Nucleus accumbens (tissue), 56 donors: ENCODE results near the gene SNAPC2.
"Not testable (repeated sequence)": the region's sequence is repeated elsewhere in the genome, so short reads cannot be mapped to it uniquely, and the experiment has no call there.

ENCODE experiments used
- DNase-seq, 56 donors: peaks; one replicate each; lab custom pipeline; 2025; lab: John Stamatoyannopoulos, UW

Gene SNAPC2

DNA sequence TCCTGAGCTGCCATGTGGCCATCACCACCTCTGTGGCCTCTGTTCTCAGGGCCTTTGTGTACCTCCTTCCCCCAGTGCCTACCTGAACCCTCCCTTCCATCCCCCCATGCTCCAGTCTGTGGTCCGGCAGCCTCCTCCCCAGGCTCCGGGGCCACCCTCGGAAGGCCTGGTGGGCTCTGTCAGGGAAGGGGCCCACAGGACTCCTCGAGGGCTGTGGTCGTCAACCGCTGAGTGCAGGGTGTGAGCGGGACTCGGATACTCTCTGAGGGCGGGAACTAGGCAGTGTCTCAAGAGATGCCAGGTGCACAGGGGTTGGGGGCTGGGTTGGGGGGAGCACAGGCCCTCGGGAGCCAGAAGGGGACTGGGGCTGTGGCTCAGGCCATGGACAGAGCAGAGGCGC, 12.6 kb upstream of the SNAPC2 start:
- DNase-seq, result no peak

DNA sequence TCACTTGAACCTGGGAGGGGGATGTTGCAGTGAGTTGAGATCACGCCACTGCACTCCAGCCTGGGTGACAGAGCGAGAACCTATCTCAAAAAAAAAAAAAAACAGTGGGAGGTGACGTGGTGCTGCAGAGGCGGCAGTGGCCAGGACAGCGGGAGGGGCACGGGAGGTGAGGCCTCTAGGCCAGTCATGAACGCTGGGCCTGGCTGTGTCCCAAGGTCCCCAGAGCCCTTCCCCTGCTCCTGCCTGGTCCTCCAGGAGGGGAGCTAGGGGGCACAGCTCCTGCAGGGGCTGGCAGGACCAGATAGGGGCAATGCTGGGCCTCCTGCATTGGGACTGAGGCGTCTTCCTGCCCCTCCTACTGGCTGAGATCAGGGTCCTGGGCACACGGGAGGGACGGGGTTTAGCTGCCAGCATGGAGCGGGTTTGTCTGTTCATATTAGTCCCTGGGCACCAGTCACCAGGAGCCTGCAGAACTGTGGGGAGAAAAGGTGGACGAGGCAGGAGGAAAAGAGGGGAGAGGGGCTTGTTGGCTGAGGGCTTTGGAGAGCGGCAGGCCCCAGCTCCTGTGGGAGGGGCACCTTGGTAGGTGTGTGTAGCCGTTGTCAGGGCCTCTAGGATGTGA, 11.9 kb upstream of the SNAPC2 start:
- DNase-seq, result no peak

DNA sequence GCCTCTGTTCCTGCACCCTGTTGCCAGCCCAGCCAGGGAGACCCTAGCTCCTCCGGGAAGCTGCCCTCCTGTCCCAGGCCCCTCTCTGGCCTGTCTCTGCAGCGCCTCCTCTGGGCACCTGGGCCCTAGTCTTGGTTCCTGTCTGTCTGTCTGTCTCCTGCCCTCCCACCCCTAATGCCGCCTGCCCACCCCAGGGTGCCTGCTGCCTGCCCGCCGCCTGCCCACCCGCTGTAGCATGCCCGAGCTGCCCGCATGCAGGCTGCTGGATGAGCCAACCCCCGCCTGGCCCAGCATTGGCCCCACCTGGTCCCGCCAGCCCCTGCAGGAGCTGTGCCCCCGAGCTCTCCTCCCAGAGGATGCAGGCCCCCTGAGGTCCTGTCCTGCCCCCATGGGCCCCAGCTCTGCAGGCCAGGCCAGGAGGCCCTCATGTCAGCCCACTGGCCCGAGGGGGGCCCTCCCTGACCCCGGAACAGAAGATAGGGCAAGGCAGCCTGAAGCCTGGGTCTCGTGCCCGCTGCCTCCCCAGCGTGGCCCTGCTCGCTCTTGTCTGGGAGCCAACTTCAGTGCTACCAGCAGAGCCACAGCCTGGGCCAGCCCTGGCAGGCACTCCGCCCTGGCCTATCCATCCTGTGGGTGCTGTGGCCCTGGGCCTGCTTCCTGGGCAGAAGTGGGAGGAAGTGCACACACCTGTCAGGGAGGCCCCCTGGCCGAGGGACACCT, 11.2 kb upstream of the SNAPC2 start:
- DNase-seq, result no peak

DNA sequence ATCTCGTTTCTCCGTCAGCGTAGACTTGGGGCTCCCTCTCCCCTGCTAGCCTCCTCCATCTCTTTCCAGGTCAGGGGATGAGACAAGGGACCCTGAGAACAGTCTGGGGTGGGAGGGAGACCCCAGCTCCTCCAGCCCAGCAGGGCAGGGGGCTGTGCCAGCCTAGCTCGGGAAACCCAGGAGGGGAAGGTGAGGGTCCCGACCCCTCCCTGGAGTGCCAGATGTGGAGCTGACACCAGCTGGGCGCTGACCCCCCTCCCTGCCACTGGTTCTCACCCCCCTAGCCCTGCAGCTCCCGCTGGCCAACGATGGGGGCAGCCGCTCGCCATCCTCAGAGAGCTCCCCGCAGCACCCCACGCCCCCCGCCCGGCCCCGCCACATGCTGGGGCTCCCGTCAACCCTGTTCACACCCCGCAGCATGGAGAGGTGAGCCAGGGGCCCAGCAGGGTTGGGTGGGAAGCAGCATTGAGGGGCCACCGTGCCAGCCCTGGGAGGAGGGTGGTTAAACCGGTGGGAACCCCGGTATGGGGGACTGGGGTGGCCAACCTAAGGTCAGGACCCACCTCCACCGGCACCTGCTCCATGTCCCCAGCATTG, 10.6 kb upstream of the SNAPC2 start:
- no peak for DNase-seq

DNA sequence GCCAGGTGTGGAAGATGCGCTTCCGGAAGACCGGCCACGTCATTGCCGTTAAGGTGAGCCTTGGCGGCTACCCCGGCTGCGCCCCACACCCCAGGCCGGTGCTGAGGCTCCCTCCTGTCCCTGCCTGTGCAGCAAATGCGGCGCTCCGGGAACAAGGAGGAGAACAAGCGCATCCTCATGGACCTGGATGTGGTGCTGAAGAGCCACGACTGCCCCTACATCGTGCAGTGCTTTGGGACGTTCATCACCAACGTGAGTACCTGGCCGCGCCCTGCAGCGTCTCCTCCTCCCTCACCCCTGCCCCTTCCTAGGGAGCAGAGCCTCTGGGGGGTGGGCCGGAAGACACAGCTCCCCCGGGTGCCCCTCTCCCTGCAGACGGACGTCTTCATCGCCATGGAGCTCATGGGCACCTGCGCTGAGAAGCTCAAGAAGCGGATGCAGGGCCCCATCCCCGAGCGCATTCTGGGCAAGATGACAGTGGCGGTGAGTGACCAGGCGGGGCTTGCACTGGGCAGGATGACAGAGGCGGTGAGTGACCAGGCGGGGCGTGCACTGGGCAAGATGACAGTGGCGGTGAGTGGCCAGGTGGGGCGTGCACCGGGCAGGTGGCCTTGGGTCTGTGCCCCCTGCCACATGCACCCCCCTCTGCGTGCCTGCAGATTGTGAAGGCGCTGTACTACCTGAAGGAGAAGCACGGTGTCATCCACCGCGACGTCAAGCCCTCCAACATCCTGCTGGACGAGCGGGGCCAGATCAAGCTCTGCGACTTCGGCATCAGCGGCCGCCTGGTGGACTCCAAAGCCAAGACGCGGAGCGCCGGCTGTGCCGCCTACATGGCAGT, 9.6 kb upstream of the SNAPC2 start:
- DNase-seq, result no peak

DNA sequence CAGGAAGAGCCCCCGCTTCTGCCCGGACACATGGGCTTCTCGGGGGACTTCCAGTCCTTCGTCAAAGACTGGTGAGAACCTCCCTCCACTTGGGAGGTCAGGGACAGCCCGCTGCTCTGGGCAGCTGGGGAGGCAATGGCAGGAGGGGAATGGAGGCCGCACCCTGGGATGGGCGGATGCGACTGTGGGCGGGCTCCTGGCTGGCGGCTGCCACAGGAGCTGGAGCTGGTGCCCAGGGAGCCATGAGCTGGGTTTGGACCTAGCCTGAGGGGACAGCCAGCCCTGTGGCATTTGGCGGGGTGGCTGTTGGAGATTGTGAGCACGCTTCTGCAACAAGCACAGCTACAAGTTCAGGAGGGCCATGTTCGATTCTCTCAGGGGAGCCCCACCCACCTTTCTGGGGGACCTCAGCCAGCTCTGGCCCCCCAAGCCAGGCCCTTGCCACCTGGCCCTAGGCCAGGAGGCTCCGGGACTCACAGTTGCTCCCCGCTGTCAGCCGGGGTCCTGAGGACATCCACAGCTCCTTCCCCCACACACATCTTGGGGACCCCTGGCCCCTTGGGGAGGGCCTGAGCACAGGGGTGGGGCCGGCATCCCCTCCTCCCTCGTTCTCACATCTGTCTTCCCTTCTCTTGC, 8.5 kb upstream of the SNAPC2 start:
- no peak for DNase-seq

DNA sequence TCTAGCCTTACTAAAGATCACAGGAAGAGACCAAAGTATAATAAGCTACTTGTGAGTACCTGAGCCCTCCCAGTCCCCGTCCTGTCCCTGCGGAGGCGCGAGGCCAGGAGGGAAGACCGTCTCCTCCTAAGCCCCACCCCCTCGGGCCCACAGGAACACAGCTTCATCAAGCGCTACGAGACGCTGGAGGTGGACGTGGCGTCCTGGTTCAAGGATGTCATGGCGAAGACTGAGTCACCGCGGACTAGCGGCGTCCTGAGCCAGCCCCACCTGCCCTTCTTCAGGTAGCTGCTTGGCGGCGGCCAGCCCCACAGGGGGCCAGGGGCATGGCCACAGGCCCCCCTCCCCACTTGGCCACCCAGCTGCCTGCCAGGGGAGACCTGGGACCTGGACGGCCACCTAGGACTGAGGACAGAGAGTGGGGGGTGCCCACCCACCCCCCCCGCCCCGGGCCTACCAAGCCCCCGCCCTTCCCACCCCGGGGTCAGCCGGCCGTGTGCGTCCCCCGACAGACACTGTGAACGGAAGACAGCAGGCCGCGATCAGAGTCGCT, 7.9 kb upstream of the SNAPC2 start:
- no peak for DNase-seq

DNA sequence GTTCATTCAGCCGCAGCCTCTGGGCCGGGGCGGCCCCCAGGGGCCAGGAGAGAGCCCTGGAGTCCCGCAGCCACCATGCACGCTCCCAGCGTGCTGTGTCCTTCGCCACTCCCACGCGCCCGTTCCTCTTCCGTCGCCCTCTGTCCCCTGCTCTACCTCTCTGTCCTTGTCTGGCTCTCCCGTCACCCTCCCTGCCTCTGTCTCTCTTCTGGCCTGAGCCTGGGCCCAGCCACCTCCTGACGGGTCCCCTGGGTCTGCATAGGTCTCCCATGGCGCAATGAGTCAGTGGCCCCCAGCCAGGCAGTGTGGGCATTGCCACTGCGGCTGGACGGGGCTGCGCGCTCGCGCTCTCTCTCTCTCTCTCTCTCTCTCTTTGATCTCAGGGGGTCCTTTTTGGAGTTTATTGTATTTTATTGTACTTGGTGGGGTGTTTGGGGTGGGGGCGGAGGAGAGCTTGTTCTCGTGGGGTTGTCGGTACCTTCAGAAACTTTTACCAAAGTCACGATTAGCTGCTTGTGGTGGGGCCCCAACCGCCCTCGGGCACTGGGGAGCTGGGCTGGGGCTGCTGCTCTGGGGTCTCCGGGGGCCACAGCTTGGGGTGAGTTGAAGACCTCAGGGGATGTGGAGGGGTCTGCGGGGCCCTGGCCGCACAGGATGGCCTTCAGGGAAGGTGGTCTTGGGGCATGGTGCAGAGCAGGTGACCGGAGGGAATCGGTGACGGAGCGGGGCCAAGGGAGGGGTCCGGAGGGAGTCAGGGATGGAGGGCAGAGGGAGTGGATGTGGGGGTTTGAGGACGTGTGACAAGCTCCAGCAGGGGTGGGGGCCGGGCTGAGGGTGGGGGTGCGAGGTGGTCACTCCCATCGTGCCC, 7.2 kb upstream of the SNAPC2 start:
- no peak for DNase-seq

DNA sequence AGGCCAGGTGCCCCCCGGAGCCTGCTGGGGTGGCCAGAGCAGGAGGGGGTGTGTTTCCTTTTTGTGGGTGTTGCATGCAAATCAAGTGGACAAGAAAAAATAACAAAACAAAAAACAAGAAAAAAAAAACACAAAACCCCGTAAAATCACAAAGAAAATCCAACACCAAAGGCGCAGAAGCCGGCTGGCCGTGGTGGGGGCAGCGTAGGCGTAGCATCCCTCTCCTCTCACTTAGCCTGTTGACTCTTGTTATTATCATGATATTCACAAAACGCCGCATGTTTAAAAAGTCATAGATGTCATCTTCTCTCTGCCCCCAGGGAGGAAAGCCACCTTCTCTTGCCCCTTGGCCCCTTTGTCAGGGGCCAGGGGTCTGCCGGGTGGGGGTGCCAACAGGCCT, 6.5 kb upstream of the SNAPC2 start:
- no peak for DNase-seq

DNA sequence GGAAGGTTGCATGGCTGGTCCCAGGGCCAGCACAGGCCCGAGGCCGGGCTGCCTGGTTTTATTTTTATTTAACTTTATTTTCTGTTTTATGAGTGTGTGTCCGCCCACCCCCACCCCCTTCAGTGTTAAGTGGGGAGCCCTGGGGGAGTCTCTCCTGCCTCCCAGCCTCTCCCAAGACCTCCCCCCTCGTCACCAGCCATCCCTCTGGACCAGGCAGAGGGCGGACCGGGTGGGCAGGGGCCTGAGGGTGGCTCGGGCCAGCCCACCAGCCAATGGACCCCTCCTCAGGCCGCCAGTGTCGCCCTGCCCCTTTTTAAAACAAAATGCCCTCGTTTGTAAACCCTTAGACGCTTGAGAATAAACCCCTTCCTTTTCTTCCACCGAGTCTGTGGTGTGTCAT, 6.0 kb upstream of the SNAPC2 start:
- DNase-seq, result no peak

DNA sequence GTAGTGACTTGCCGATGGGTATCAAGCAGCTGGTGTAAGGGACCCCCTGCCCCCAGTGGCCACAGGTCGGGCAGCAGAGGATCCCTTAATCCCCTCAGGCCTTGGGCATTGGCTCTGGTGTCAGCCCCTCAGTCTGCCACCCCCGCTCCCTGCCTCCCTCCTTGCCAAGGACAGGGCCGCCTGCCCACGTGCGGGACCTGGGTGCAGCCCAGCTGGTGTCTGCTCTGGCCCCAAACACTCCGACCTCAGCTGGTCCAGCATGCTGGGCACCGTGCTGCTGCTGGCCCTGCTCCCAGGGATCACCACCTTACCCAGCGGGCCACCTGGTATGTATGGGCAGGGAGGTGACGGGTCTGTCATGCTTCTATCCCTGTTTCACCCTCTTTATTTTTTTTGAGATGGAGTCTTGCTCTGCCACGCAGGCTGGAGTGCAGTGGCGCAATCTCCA, 5.5 kb upstream of the SNAPC2 start, which contains the start of gene TGFBR3L:
Gene TGFBR3L, plus strand, starts transcription at position 233 of the 448 bp plus-strand sequence.
- DNase-seq, result no peak

DNA sequence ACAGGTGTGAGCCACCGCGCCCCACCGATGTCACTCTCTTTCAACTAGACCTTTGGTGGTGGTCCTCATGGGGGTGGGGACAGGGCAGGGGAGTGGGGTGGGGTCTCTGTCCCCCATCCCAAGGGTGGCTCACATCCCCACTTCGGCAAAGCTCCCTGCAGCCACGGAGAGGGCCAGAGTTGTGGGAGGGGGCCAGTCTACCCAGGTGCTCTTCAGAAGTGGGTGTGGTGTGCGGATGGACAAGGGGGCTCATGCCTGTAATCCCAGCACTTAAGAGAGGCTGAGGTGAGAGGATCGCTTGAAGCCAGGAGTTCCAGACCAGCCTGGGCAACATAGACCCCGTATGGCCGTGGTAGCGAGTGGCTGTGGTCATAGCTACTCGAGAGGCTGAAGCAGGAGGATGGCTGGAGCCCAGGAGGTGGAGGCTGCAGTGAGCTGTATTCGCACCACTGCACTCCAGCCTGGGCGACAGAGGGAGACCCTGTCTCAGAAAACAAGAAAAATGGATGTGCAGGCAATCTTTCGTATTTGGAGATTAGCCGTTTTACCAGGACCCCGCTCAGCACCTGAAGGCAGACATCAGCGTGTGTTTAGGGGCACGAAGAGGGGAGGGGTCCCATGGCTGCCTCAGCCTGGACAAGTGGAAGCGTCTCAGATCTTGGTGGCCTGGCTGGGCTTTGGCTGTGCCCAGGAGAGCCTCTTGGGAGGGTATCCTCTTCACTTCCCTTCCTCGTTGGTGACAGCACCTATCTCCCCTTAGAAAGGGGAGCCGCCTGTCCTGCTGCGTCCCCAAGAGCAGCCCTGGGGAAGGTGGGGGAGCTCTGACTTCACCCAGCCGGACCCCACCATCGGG, 4.7 kb upstream of the SNAPC2 start:
- no peak for DNase-seq

DNA sequence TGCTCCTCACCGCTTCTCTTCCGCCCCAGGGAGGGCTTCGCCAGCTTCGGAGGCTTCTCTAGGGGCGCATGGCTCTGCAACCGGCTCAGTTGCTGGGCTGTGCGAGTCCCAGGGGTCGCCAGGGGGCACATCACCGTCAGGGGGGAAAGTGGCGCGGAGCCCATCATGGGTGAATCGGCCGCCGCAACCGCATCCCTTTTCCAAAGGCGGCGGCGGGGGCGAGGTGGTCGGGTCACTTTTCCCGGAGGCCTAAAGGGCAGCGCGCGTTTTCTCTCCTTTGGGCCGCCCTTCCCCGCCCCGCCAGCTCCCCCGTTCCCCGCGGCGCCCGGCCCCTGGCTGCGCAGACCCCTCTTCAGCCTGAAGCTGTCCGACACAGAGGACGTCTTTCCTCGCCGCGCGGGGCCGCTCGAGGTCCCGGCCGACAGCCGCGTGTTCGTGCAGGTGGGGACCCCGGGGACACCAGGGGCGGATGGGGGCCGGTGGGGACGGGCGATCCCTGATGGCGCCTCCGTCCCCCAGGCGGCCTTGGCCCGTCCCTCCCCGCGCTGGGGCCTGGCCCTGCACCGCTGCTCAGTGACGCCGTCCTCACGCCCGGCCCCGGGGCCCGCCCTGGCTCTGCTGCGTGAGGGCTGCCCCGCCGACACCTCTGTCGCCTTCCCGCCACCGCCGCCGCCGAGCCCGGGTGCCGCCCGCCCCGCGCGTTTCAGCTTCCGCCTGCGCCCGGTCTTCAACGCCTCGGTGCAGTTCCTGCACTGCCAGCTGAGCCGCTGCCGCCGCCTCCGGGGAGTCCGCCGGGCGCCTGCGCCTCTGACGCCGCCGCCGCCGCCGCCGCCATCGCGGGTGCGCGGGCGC, 3.8 kb upstream of the SNAPC2 start:
- peak in 5 of 56 donors; percentile 6 to 72 (median 16) for DNase-seq

DNA sequence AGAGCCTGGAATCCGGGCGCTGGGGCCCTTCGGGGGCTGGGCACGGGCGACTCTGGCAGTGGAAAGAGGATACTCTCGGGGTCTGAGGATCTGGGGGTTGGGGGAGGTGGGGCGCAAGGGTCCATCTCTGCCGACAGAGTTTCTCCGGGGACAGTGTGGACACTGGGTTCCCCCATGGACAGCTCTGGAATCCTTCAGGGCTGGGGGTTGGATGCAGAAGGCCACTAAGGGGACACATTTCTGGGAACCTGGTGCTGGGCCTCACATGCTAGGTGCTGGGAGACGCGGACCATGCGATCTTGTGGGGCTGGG, 3.2 kb upstream of the SNAPC2 start:
- DNase-seq, result no peak

DNA sequence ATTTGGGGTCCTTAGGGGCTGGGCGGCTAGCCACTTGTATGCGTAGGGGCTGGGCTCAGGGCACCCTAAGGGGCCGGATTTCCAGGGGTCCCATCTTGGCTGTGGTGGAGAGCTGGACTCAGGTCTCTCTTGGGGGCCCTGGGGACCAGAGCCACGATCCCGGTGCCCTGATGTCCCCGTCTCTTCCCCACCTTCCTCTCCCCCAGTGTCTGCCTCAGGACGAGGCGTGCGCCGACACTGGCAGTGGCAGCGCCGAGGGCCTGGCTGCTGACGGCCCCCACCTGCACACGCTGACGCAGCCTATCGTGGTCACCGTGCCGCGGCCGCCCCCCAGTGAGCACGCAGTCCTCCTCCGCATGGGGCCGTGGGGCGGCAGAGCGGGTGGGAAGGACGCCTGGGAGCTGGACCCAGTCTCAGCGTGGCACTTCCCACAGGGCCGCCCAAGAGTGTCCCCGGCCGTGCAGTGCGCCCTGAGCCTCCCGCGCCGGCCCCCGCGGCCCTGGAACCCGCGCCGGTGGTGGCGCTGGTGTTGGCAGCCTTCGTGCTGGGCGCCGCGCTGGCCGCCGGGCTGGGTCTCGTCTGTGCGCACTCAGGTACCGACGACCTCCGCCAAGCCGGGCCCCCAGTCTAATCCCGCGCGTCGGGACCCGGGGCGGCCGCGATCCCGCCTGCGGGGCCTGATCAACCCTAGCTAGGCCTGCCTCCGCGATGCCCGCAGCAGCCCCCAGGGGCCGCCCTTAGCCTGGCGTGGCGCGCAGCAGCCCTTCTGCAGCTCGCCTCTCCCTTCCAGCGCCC, 2.7 kb upstream of the SNAPC2 start:
- DNase-seq, result peak in 7 of 56 donors; percentile 11 to 52 (median 13)

DNA sequence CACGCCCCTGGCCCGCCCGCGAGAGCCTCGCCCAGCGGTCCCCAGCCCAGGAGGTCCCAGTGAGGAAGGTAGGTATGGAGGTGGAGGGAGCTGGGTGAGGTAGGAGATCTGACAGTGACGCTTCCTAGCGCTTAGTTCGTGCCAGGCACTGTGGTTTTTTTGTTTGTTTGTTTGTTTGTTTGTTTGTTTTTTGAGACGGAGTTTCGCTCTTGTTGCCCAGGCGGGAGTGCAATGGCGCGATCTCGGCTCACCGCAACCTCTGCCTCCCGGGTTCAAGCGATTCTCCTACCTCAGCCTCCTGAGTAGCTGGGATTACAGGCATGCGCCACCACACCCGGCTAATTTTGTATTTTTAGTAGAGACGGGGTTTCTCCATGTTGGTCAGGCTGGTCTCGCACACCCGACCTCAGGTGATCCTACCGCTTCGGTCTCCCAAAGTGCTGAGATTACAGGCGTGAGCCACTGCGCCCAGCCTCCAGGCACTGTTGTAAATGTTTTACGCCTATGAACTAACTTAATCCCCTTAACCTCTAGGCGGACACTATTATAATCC, 2.0 kb upstream of the SNAPC2 start:
- not testable (repeated sequence) for DNase-seq
